GM13976 (cell line): ENCODE results near the gene C1QTNF9.
"Not testable (repeated sequence)": the region's sequence is repeated elsewhere in the genome, so short reads cannot be mapped to it uniquely, and the experiment has no call there.

Experiments used
- DNase-seq: peaks from one replicate; pipeline ENCODE4 v3.0.0; 2012; ENCODE audit warnings: low spot score
- CTCF ChIP-seq: IDR thresholded peaks from 2 replicates; pipeline ENCODE4 v1.5.1; 2012; ENCODE audit warnings: borderline replicate concordance, mild to moderate bottlenecking; ENCODE audit not compliant: insufficient read depth; ENCODE audit errors: extremely low read depth, missing control alignments, control extremely low read depth
- in situ Hi-C: fragments of 300-500 bp; cut with MboI; formaldehyde crosslinking; loops from one replicate; pipeline ENCODE4 v1.12.0; 2022; ENCODE audit warnings: low sequenced_read_pairs, mixed read lengths, inconsistent platforms; ENCODE audit not compliant: unreplicated experiment

C1QTNF9 gene

GRCh38 chr13:24323036-24323738 lies 13.8 kb downstream of the C1QTNF9 start:
- no peak for DNase-seq
- in situ Hi-C loops = no loop called here
- TF ChIP-seq CTCF = no peak

GRCh38 chr13:24323739-24324075 lies 14.3 kb downstream of the C1QTNF9 start:
- in situ Hi-C loops = no loop called here

GRCh38 chr13:24327598-24327997 lies 18.2 kb downstream of the C1QTNF9 start:
- DNase-seq, in situ Hi-C loops: not testable (repeated sequence)

More at GRCh38 chr13:24323739-24324075, 14.3 kb downstream of the C1QTNF9 start:
- no peak for DNase-seq
- TF ChIP-seq CTCF = no peak

GRCh38 chr13:24328145-24328544 lies 18.8 kb downstream of the C1QTNF9 start:
- TF ChIP-seq CTCF = no peak
- in situ Hi-C loops = no loop called here
- no peak for DNase-seq

GRCh38 chr13:24338721-24339120 lies 29.3 kb downstream of the C1QTNF9 start:
- in situ Hi-C loops = no loop called here
- no peak for DNase-seq
- no peak for TF ChIP-seq CTCF

- no peak for DNase-seq
- TF ChIP-seq CTCF = no peak
- in situ Hi-C loops = no loop called here
These were observed 30.7 kb downstream of the C1QTNF9 start for GRCh38 chr13:24339937-24340607.

GRCh38 chr13:24340608-24340955 lies 31.2 kb downstream of the C1QTNF9 start:
- DNase-seq = no peak
- no peak for TF ChIP-seq CTCF
- in situ Hi-C loops = no loop called here
